GM12878 (cell line): ENCODE data around the gene ERC1. TPM values are rescaled to one million over a fixed set of nuclear protein-coding genes. Genes with fewer than 3 reads are reported as not detected.

ENCODE experiments used
- ATAC-seq: fragments of 200-7000 bp; cut with Tn5 transposase; 3 replicates; pipeline ENCODE4 v1.9.1; 2020; ENCODE audit warnings: mild to moderate bottlenecking, moderate library complexity
- BruUV-seq: library from RNA; stranded (reverse); fragments of 400-500 nt; replicated peaks from 2 replicates; lab custom pipeline; 2021; lab: Mats Ljungman, UMichigan
- CTCF ChIA-PET: fragments of 300-600 bp; sonication (Branson Sonifier 250); formaldehyde crosslinking; extraction: SDS; loops from one replicate; lab custom pipeline; 2021; ENCODE audit warnings: inconsistent platforms; lab: Yijun Ruan, JAX
- POLR2A ChIA-PET: fragments of 350-600 bp; formaldehyde crosslinking; extraction: SDS; loops from one replicate; lab custom pipeline; 2021; ENCODE audit warnings: inconsistent platforms; lab: Charles Lee
- RAD21 ChIA-PET: fragments of 300-600 bp; sonication (Branson Sonifier 250); formaldehyde crosslinking; loops from one replicate; lab custom pipeline; 2023; ENCODE audit warnings: antibody characterized with exemption; ENCODE audit not compliant: unreplicated experiment; lab: Charles Lee
- SMC1A ChIA-PET: fragments of 300-600 bp; sonication (Branson Sonifier 250); formaldehyde crosslinking; loops from one replicate; lab custom pipeline; 2023; ENCODE audit not compliant: unreplicated experiment, uncharacterized antibody; lab: Charles Lee
- DNase-seq: peaks from one replicate; pipeline ENCODE4 v3.0.0-alpha.2; 2011; ENCODE audit warnings: low read depth, low spot score
- FAIRE-seq: peaks from 3 replicates; lab custom pipeline; 2011; peaks lifted over from hg19 to GRCh38; lab: Jason Lieb, UNC
- H2AFZ ChIP-seq: 2 replicates; pipeline ENCODE4 v1.6.0; 2011; ENCODE audit warnings: low read depth, low read length, control low read depth; ENCODE audit not compliant: control insufficient read depth
- H3K27ac ChIP-seq: 2 replicates; pipeline ENCODE4 v1.5.1; 2011; ENCODE audit warnings: control low read depth; ENCODE audit not compliant: control insufficient read depth, insufficient read depth
- H3K27me3 ChIP-seq, 2 experiments: replicated peaks in 1 of 2; 2 replicates each; pipeline versions ENCODE4 v1.6.0 to v1.6.1; 2011; ENCODE audit warnings: low read length in 1 of 2; ENCODE audit not compliant: control insufficient read depth in 2 of 2, insufficient read depth in 2 of 2
- H3K36me3 ChIP-seq, 2 experiments: 2 replicates each; pipeline ENCODE4 v1.5.1; 2011; ENCODE audit warnings: low read length in 1 of 2; ENCODE audit not compliant: control insufficient read depth in 2 of 2, insufficient read depth in 2 of 2
- H3K4me1 ChIP-seq: 2 replicates; pipeline ENCODE4 v1.6.1; 2011; ENCODE audit warnings: mild to moderate bottlenecking, low read length, moderate library complexity, mixed read lengths; ENCODE audit not compliant: control insufficient read depth, insufficient read depth
- H3K4me2 ChIP-seq: 2 replicates; pipeline ENCODE4 v1.6.0; 2011; ENCODE audit warnings: control low read depth; ENCODE audit not compliant: control insufficient read depth, insufficient read depth
- H3K4me3 ChIP-seq: fragments of 200-600 bp; sonication (generic); 2 replicates; pipeline ENCODE4 v1.5.1; 2016
- H3K79me2 ChIP-seq: 2 replicates; pipeline ENCODE4 v1.6.0; 2011; ENCODE audit warnings: low read length; ENCODE audit not compliant: control insufficient read depth, insufficient read depth
- H3K9ac ChIP-seq: 2 replicates; pipeline ENCODE4 v1.8.0; 2011; ENCODE audit warnings: low read length, control low read depth, mixed read lengths; ENCODE audit not compliant: control insufficient read depth, insufficient read depth
- H3K9me3 ChIP-seq: replicated peaks from 3 replicates; pipeline ENCODE4 v1.5.1; 2011; ENCODE audit warnings: mild to moderate bottlenecking, low read length; ENCODE audit not compliant: control insufficient read depth, insufficient read depth
- H4K20me1 ChIP-seq: 2 replicates; pipeline ENCODE4 v1.6.0; 2011; ENCODE audit not compliant: control insufficient read depth, insufficient read depth
- BACH1 ChIP-seq: fragments of 450-650 bp; IDR thresholded peaks from 2 replicates; pipeline ENCODE4 v1.6.1; 2017; ENCODE audit warnings: mild to moderate bottlenecking, borderline replicate concordance
- BCL3 ChIP-seq: IDR thresholded peaks from 2 replicates; pipeline ENCODE4 v1.6.1; 2011; ENCODE audit warnings: borderline replicate concordance, low read depth, mild to moderate bottlenecking, moderate library complexity, low read length; ENCODE audit not compliant: insufficient read depth, poor library complexity, severe bottlenecking
- DPF2 ChIP-seq: fragments of 450-650 bp; IDR thresholded peaks from 2 replicates; pipeline ENCODE4 v1.6.1; 2017; ENCODE audit warnings: mild to moderate bottlenecking
- EED ChIP-seq: sonication (generic); IDR thresholded peaks from 2 replicates; pipeline ENCODE4 v1.6.1; 2016; ENCODE audit warnings: antibody characterized with exemption, low read depth
- ETV6 ChIP-seq, 2 experiments: fragments of 450-650 bp in 1 of 2; IDR thresholded peaks in 1 of 2; conservative IDR thresholded peaks in 1 of 2; 2 replicates each; pipeline ENCODE4 v1.6.1; 2014; ENCODE audit warnings: antibody characterized with exemption in 1 of 2, borderline replicate concordance in 1 of 2, low read depth in 1 of 2, mild to moderate bottlenecking in 1 of 2, moderate library complexity in 1 of 2
- GATAD2B ChIP-seq: fragments of 450-650 bp; conservative IDR thresholded peaks from 2 replicates; pipeline ENCODE4 v1.6.1; 2017; ENCODE audit warnings: low read depth, mild to moderate bottlenecking, moderate library complexity
- JUNB ChIP-seq: IDR thresholded peaks from 2 replicates; pipeline ENCODE4 v1.6.1; 2016; ENCODE audit warnings: antibody characterized with exemption, mild to moderate bottlenecking
- MAX ChIP-seq: IDR thresholded peaks from 2 replicates; pipeline ENCODE4 v1.6.1; 2012; ENCODE audit warnings: low read depth, low read length, improper control_type of control experiment
- MTA3 ChIP-seq: IDR thresholded peaks from 2 replicates; pipeline ENCODE4 v1.6.1; 2012; ENCODE audit warnings: low read length, inconsistent platforms, borderline replicate concordance
- PAX5 ChIP-seq: IDR thresholded peaks from 2 replicates; pipeline ENCODE4 v1.6.1; 2011; ENCODE audit warnings: low read depth, low read length, borderline replicate concordance
- REST ChIP-seq: IDR thresholded peaks from 2 replicates; pipeline ENCODE4 v1.6.1; 2012; ENCODE audit warnings: mild to moderate bottlenecking, low read depth, low read length
- SIN3A ChIP-seq: IDR thresholded peaks from 2 replicates; pipeline ENCODE4 v1.6.1; 2012; ENCODE audit warnings: low read depth, low read length, improper control_type of control experiment
- SP1 ChIP-seq: IDR thresholded peaks from one replicate; pipeline ENCODE4 v1.6.1; 2011; ENCODE audit warnings: low read depth, low read length
- TCF7 ChIP-seq: IDR thresholded peaks from 2 replicates; pipeline ENCODE4 v1.6.1; 2014; ENCODE audit warnings: antibody characterized with exemption, borderline replicate concordance
- ZBTB4 ChIP-seq: fragments of 450-650 bp; formaldehyde crosslinking; IDR thresholded peaks from 2 replicates; pipeline ENCODE4 v1.4.0; 2022; ENCODE audit warnings: mild to moderate bottlenecking, moderate library complexity
- ZNF274 ChIP-seq: IDR thresholded peaks from one replicate; pipeline ENCODE4 v1.8.0; 2011; ENCODE audit not compliant: insufficient read length, insufficient read depth
- WGBS: methylation state at CpG from one replicate; pipeline ENCODE4 v1.1.6; 2016; ENCODE audit warnings: low lambda C conversion rate; ENCODE audit not compliant: insufficient replicate concordance, insufficient coverage; ENCODE audit errors: missing lambda C conversion rate; 5-methylcytosine and 5-hydroxymethylcytosine counted together
- in situ Hi-C: fragments of 300-500 bp; cut with MboI; formaldehyde crosslinking; loops from 9 replicates; pipeline ENCODE4 v1.14.3; 2018; ENCODE audit warnings: mixed read lengths
- intact Hi-C: fragments of 100-400 bp; cut with micrococcal nuclease; formaldehyde crosslinking; loops from one replicate; pipeline ENCODE4 v1.14.2; 2022; ENCODE audit not compliant: unreplicated experiment
- polyA plus RNA-seq, 11 experiments: library from polyadenylated mRNA; depleted of rRNA in 4 of 11; unstranded in 6 of 11; stranded (reverse) in 5 of 11; fragments of >200 nt; fragmentation: Nextera tagmentation in 4 of 11; fragmentation: Illumina TruSeq in 1 of 11; extraction: Ambion mirVana in 4 of 11; extraction: Trizol in 1 of 11; gene quantifications; 1 replicate in 1 of 11; 2 replicates in 10 of 11; pipeline versions ENCODE4 v1.2.1 to v1.2.3, GENCODE V29; 2011 to 2016; ENCODE audit warnings: inconsistent platforms in 2 of 11, missing spikeins in 2 of 11, low read depth in 1 of 11
- total RNA-seq, 4 experiments: library from RNA; depleted of rRNA in 3 of 4; stranded (reverse); fragments of >200 nt in 3 of 4; fragmentation: Illumina TruSeq in 1 of 4; extraction: Trizol in 1 of 4; gene quantifications; 2 replicates each; pipeline versions ENCODE4 v1.2.1 to v1.2.3, GENCODE V29; 2013 to 2021

The ERC1 gene
- total and polyA plus RNA-seq, 10 of the 15 experiments (the other 5 are each of a cell fraction or from before 2014, with no cell fraction given), result 0.75 to 8.0 (median 5.0) TPM

- SMC1A ChIA-PET, result interaction anchor here (0.9 to 2.2 kb wide), 2 partner anchors 183 to 283 kb away, joined by 3 to 10 read pairs; no protein-coding TSS in a partner anchor
- no TSS peak for BruUV-seq
- 98% methylated on average over 2 of the region's 2 CpGs for WGBS
- TF ChIP-seq REST, result no peak
- TF ChIP-seq EED, result no peak
- no peak for TF ChIP-seq GATAD2B
- TF ChIP-seq JUNB, result no peak
- TF ChIP-seq SIN3A, result no peak
- TF ChIP-seq PAX5, result no peak
- no peak for TF ChIP-seq ZBTB4 (CRISPR knock-in tag)
- TF ChIP-seq BACH1, result no peak
- no peak for TF ChIP-seq ETV6 (conservative IDR thresholded peaks at IDR 0.05 in 1 of 2, IDR thresholded peaks at IDR 0.05 in 1 of 2; ENCODE audit: borderline replicate concordance in 1 of 2, low read depth in 1 of 2)
- no peak for TF ChIP-seq BCL3
- no peak for TF ChIP-seq MTA3
- TF ChIP-seq MAX, result no peak
- TF ChIP-seq ZNF274, result no peak
- no peak for TF ChIP-seq SP1
- TF ChIP-seq TCF7, result no peak
- no peak for TF ChIP-seq DPF2
Observed at GRCh38 chr12:1300460-1300859, 309.4 kb downstream of the ERC1 start.

More at GRCh38 chr12:1300460-1300859, 309.4 kb downstream of the ERC1 start:
- FAIRE-seq (peak; percentile 70), DNase-seq (no peak), ATAC-seq (no peak)
- Histone ChIP-seq H2AFZ (no peak overlapping the region), H3K9ac (no peak overlapping the region), H3K4me2 (no peak overlapping the region), H3K27ac (no peak overlapping the region), H3K4me1 (no peaks in the 10 kb centered on the region), H3K79me2 (no peaks in the 10 kb centered on the region), H4K20me1 (no peaks in the 10 kb centered on the region), H3K36me3 (no peaks in the 10 kb centered on the region), H3K4me3 (no peak overlapping the region), H3K9me3 (no peaks in the 10 kb centered on the region), H3K27me3 (no peaks in the 10 kb centered on the region)
- in situ Hi-C loops (no loop called here), intact Hi-C loops (no loop called here)
- RAD21 ChIA-PET, result interaction anchor here (0.6 kb wide), 1 partner anchor 873 kb away, joined by 4 read pairs; no protein-coding TSS in a partner anchor
- CTCF ChIA-PET, result interaction anchor here (2.1 kb wide), 1 partner anchor 18 kb away, joined by 6 read pairs; no protein-coding TSS in a partner anchor
- POLR2A ChIA-PET, result no interaction called here
